ENCODE results near the gene KRT39.

- TF ChIP-seq CTCF (IDR thresholded peaks at IDR 0.05) = no peak
- TF ChIP-seq POLR2AphosphoS5 (IDR thresholded peaks at IDR 0.05; ENCODE audit: low read depth, low read length) = no peak
- TF ChIP-seq REST (IDR thresholded peaks at IDR 0.05; ENCODE audit: insufficient read depth in 1 of 2, low read depth in 2 of 2, low read length in 1 of 2) = no peak
- TF ChIP-seq SIN3A (IDR thresholded peaks at IDR 0.05; ENCODE audit: borderline replicate concordance, insufficient read depth, low read depth, low read length) = no peak
- TF ChIP-seq TCF7L2 (IDR thresholded peaks at IDR 0.05; ENCODE audit: low read depth, low read length) = no peak
These were observed 37.6 kb upstream of the KRT39 start for GRCh38 chr17:41004397-41004796.
